Mesenchymal stem cell (in vitro differentiated cells and primary cell): ENCODE data around the gene SLC6A18.

Experiments used
- DNase-seq: peaks from one replicate; pipeline ENCODE4 v3.0.0-alpha.2; 2013
- H2AFZ ChIP-seq: one replicate; pipeline ENCODE4 v1.6.1; 2013; ENCODE audit warnings: low read depth, mild to moderate bottlenecking, control low read depth, inconsistent platforms, low read length, moderate library complexity
- H2AK5ac ChIP-seq: 2 replicates; pipeline ENCODE4 v1.6.1; 2013; ENCODE audit warnings: low read length, moderate library complexity, mild to moderate bottlenecking, inconsistent platforms; ENCODE audit not compliant: severe bottlenecking
- H2BK120ac ChIP-seq: one replicate; pipeline ENCODE4 v1.6.1; 2013; ENCODE audit warnings: low read depth, mild to moderate bottlenecking, inconsistent platforms, low read length, moderate library complexity
- H2BK12ac ChIP-seq, 2 experiments: one replicate each; pipeline ENCODE4 v1.6.1; 2013; ENCODE audit warnings: inconsistent platforms in 2 of 2, low read length in 2 of 2, mild to moderate bottlenecking in 2 of 2, moderate library complexity in 2 of 2, control low read depth in 1 of 2
- H2BK15ac ChIP-seq: one replicate; pipeline ENCODE4 v1.6.1; 2013; ENCODE audit warnings: mild to moderate bottlenecking, low read depth, inconsistent platforms; ENCODE audit not compliant: poor library complexity, severe bottlenecking
- H2BK5ac ChIP-seq: 2 replicates; pipeline ENCODE4 v1.6.1; 2013; ENCODE audit warnings: low read depth, mild to moderate bottlenecking, low read length, control low read depth, inconsistent platforms; ENCODE audit not compliant: poor library complexity, severe bottlenecking
- H3K14ac ChIP-seq, 2 experiments: one replicate each; pipeline ENCODE4 v1.6.1; 2013; ENCODE audit warnings: inconsistent platforms in 2 of 2, low read length in 2 of 2, control low read depth in 1 of 2, mild to moderate bottlenecking in 1 of 2, moderate library complexity in 1 of 2
- H3K18ac ChIP-seq, 2 experiments: one replicate each; pipeline ENCODE4 v1.6.1; 2013; ENCODE audit warnings: inconsistent platforms in 2 of 2, low read length in 2 of 2, control low read depth in 1 of 2, low read depth in 1 of 2, mild to moderate bottlenecking in 1 of 2
- H3K23ac ChIP-seq, 2 experiments: one replicate each; pipeline ENCODE4 v1.6.1; 2013; ENCODE audit warnings: inconsistent platforms in 2 of 2, low read length in 2 of 2, mild to moderate bottlenecking in 2 of 2, moderate library complexity in 2 of 2, control low read depth in 1 of 2
- H3K27ac ChIP-seq: 2 replicates; pipeline ENCODE4 v1.5.1; 2013; ENCODE audit warnings: mild to moderate bottlenecking, moderate library complexity, low read length, control low read depth, inconsistent platforms; ENCODE audit not compliant: poor library complexity, severe bottlenecking
- H3K27me3 ChIP-seq, 2 experiments: 2 replicates each; pipeline versions ENCODE4 v1.6.1 to v1.7.0; 2013; ENCODE audit warnings: low read length in 2 of 2, mild to moderate bottlenecking in 2 of 2, moderate library complexity in 2 of 2, control low read depth in 1 of 2, inconsistent platforms in 1 of 2; ENCODE audit not compliant: control insufficient read depth in 1 of 2, insufficient read depth in 1 of 2
- H3K36me3 ChIP-seq, 2 experiments: 2 replicates each; pipeline versions ENCODE4 v1.6.1 to v1.7.0; 2013; ENCODE audit warnings: low read length in 2 of 2, control low read depth in 1 of 2, inconsistent platforms in 1 of 2, low read depth in 1 of 2, mild to moderate bottlenecking in 1 of 2; ENCODE audit not compliant: insufficient read depth in 2 of 2, control insufficient read depth in 1 of 2
- H3K4ac ChIP-seq, 2 experiments: one replicate each; pipeline ENCODE4 v1.6.1; 2013; ENCODE audit warnings: inconsistent platforms in 2 of 2, low read length in 2 of 2, mild to moderate bottlenecking in 2 of 2, moderate library complexity in 2 of 2, control low read depth in 1 of 2, low read depth in 1 of 2
- H3K4me1 ChIP-seq: 2 replicates; pipeline ENCODE4 v1.6.1; 2013; ENCODE audit warnings: low read depth, low read length, control low read depth; ENCODE audit not compliant: control insufficient read depth, insufficient read depth
- H3K4me2 ChIP-seq: 2 replicates; pipeline ENCODE4 v1.6.1; 2013; ENCODE audit warnings: low read length, mild to moderate bottlenecking, inconsistent platforms; ENCODE audit not compliant: poor library complexity, severe bottlenecking
- H3K4me3 ChIP-seq, 2 experiments: 2 replicates each; pipeline versions ENCODE4 v1.5.1 to v1.7.0; 2013; ENCODE audit warnings: low read length in 2 of 2, mild to moderate bottlenecking in 2 of 2, control low read depth in 1 of 2, low read depth in 1 of 2; ENCODE audit not compliant: insufficient read depth in 1 of 2
- H3K79me1 ChIP-seq: replicated peaks from 2 replicates; pipeline ENCODE4 v1.6.1; 2013; ENCODE audit warnings: mild to moderate bottlenecking, control low read depth, low read length, inconsistent platforms; ENCODE audit not compliant: poor library complexity, severe bottlenecking
- H3K9ac ChIP-seq: 2 replicates; pipeline ENCODE4 v1.7.0; 2013; ENCODE audit warnings: mild to moderate bottlenecking, low read length, moderate library complexity
- H3K9me3 ChIP-seq: 2 replicates; pipeline ENCODE4 v1.7.0; 2013; ENCODE audit warnings: mild to moderate bottlenecking, low read length; ENCODE audit not compliant: control insufficient read depth
- H4K8ac ChIP-seq: one replicate; pipeline ENCODE4 v1.6.1; 2013; ENCODE audit warnings: inconsistent platforms, mild to moderate bottlenecking, low read length, moderate library complexity
- H4K91ac ChIP-seq: one replicate; pipeline ENCODE4 v1.6.1; 2013; ENCODE audit warnings: mild to moderate bottlenecking, low read length, inconsistent platforms
- WGBS: methylation state at CpG from one replicate; pipeline ENCODE4 v1.1.7; 2013; ENCODE audit warnings: mixed read lengths; 5-methylcytosine and 5-hydroxymethylcytosine counted together

SLC6A18 gene

GRCh38 chr5:1268056-1268455, 42.9 kb downstream of the SLC6A18 start:
- Histone ChIP-seq H3K14ac (no peak overlapping the region), H3K23ac (no peak overlapping the region), H4K91ac (no peak overlapping the region), H2BK15ac (no peak overlapping the region), H3K9ac (no peak overlapping the region), H4K8ac (no peak overlapping the region), H3K27me3 (peaks cover 0 to 2% of the 10 kb centered on the region in 2 experiments), H3K4me2 (no peak overlapping the region), H3K18ac (no peak overlapping the region), H3K27ac (no peak overlapping the region), H3K4me3 (no peak overlapping the region), H3K36me3 (no peaks in the 10 kb centered on the region), H3K4ac (no peak overlapping the region), H2AK5ac (no peak overlapping the region), H3K4me1 (no peaks in the 10 kb centered on the region), H2BK120ac (no peak overlapping the region), H3K9me3 (peaks cover 1% of the 10 kb centered on the region), H2BK5ac (no peak overlapping the region), H3K79me1 (no peaks in the 10 kb centered on the region), H2AFZ (no peak overlapping the region), H2BK12ac (no peak overlapping the region)
- 87% methylated on average over 13 of the region's 13 CpGs for WGBS
- no peak for DNase-seq

- H3K4ac ChIP-seq = no peak overlapping the region
- peak overlapping the region; percentile 18 for H2AFZ ChIP-seq
- H3K9me3 ChIP-seq = no peaks in the 10 kb centered on the region
- no peak overlapping the region for H2BK15ac ChIP-seq
- no peak overlapping the region for H3K14ac ChIP-seq
- 93% methylated on average over 13 of the region's 13 CpGs for WGBS
- no peak for DNase-seq
- H3K36me3 ChIP-seq = no peaks in the 10 kb centered on the region
- H2BK120ac ChIP-seq = no peak overlapping the region
- no peak overlapping the region for H2AK5ac ChIP-seq
- no peaks in the 10 kb centered on the region for H3K79me1 ChIP-seq
- H3K4me2 ChIP-seq = no peak overlapping the region
- H3K18ac ChIP-seq = no peak overlapping the region
- H3K4me3 ChIP-seq = no peak overlapping the region
- no peak overlapping the region for H2BK5ac ChIP-seq
- H3K23ac ChIP-seq = no peak overlapping the region
- H2BK12ac ChIP-seq = no peak overlapping the region
- H3K4me1 ChIP-seq = no peaks in the 10 kb centered on the region
- peaks cover 0 to 2% of the 10 kb centered on the region in 2 experiments for H3K27me3 ChIP-seq
- H4K91ac ChIP-seq = no peak overlapping the region
- H4K8ac ChIP-seq = no peak overlapping the region
- H3K27ac ChIP-seq = no peak overlapping the region
- H3K9ac ChIP-seq = no peak overlapping the region
Observed at GRCh38 chr5:1268666-1269065, 43.5 kb downstream of the SLC6A18 start.

GRCh38 chr5:1270426-1270825, 45.2 kb downstream of the SLC6A18 start:
- H3K18ac ChIP-seq = no peak overlapping the region
- no peak for DNase-seq
- no peaks in the 10 kb centered on the region for H3K4me1 ChIP-seq
- H3K79me1 ChIP-seq = no peaks in the 10 kb centered on the region
- H2BK5ac ChIP-seq = no peak overlapping the region
- no peak overlapping the region for H3K4me2 ChIP-seq
- H2BK12ac ChIP-seq = no peak overlapping the region
- H3K14ac ChIP-seq = no peak overlapping the region
- no peaks in the 10 kb centered on the region for H3K9me3 ChIP-seq
- no peaks in the 10 kb centered on the region for H3K36me3 ChIP-seq
- no peak overlapping the region for H2BK120ac ChIP-seq
- no peak overlapping the region for H2BK15ac ChIP-seq
- H3K23ac ChIP-seq = no peak overlapping the region
- no peak overlapping the region for H2AFZ ChIP-seq
- H4K91ac ChIP-seq = no peak overlapping the region
- H3K27me3 ChIP-seq = peaks cover 0 to 2% of the 10 kb centered on the region in 2 experiments
- no peak overlapping the region for H3K4me3 ChIP-seq
- H2AK5ac ChIP-seq = no peak overlapping the region
- WGBS = 96% methylated on average over 22 of the region's 22 CpGs
- H3K27ac ChIP-seq = no peak overlapping the region
- H3K9ac ChIP-seq = no peak overlapping the region
- no peak overlapping the region for H4K8ac ChIP-seq
- no peak overlapping the region for H3K4ac ChIP-seq

GRCh38 chr5:1270933-1271914, 46.0 kb downstream of the SLC6A18 start:
- Histone ChIP-seq H2BK5ac (no peak overlapping the region), H3K14ac (peak overlapping the region in 1 of 2 experiments; percentile 48), H2AFZ (peak overlapping the region; percentile 42), H3K27me3 (peaks cover 0 to 2% of the 10 kb centered on the region in 2 experiments), H2BK120ac (no peak overlapping the region), H3K9ac (no peak overlapping the region), H3K4me1 (no peaks in the 10 kb centered on the region), H3K18ac (no peak overlapping the region), H4K8ac (no peak overlapping the region), H3K4me3 (peak overlapping the region in 1 of 2 experiments; percentile 24), H3K4me2 (no peak overlapping the region), H3K79me1 (no peaks in the 10 kb centered on the region), H2BK15ac (no peak overlapping the region), H3K27ac (no peak overlapping the region), H4K91ac (no peak overlapping the region), H2AK5ac (no peak overlapping the region), H3K23ac (no peak overlapping the region), H3K9me3 (no peaks in the 10 kb centered on the region), H3K36me3 (no peaks in the 10 kb centered on the region), H3K4ac (no peak overlapping the region), H2BK12ac (no peak overlapping the region)
- WGBS = 90% methylated on average over 39 of the region's 39 CpGs
- DNase-seq = no peak
